GM23248 (cell line): ENCODE measurements around the gene FBXO15. TPM values are rescaled to one million over a fixed set of nuclear protein-coding genes. Genes with fewer than 3 reads are reported as not detected.
A peak's percentile ranks its signal among the peaks of the same experiment; 100 is the strongest.

Source experiments
- DNase-seq: peaks from one replicate; pipeline ENCODE4 v3.0.0-alpha.2; 2015
- H2AFZ ChIP-seq: fragments of 200-600 bp; sonication (generic); 2 replicates; pipeline ENCODE4 v1.6.1; 2016; ENCODE audit warnings: antibody characterized with exemption
- H3F3A ChIP-seq: fragments of 200-600 bp; sonication (generic); 2 replicates; pipeline ENCODE4 v1.6.1; 2016; ENCODE audit warnings: mild to moderate bottlenecking, antibody characterized with exemption, mixed run types; ENCODE audit not compliant: insufficient read depth
- H3K27ac ChIP-seq: fragments of 200-600 bp; sonication (generic); 2 replicates; pipeline ENCODE4 v1.5.1; 2016; ENCODE audit warnings: mild to moderate bottlenecking
- H3K27me3 ChIP-seq: fragments of 200-600 bp; sonication (generic); replicated peaks from 2 replicates; pipeline ENCODE4 v1.6.1; 2016; ENCODE audit warnings: mild to moderate bottlenecking; ENCODE audit not compliant: insufficient read depth
- H3K36me3 ChIP-seq: fragments of 200-600 bp; sonication (generic); 2 replicates; pipeline ENCODE4 v1.6.1; 2016; ENCODE audit warnings: low read depth, mild to moderate bottlenecking
- H3K4me1 ChIP-seq: fragments of 200-600 bp; sonication (generic); 2 replicates; pipeline ENCODE4 v1.6.1; 2016; ENCODE audit warnings: mild to moderate bottlenecking; ENCODE audit not compliant: insufficient read depth
- H3K4me2 ChIP-seq: fragments of 200-600 bp; sonication (generic); one replicate; pipeline ENCODE4 v1.6.1; 2016; ENCODE audit warnings: mild to moderate bottlenecking; ENCODE audit not compliant: unreplicated experiment
- H3K4me3 ChIP-seq: fragments of 200-600 bp; sonication (generic); 2 replicates; pipeline ENCODE4 v1.5.1; 2016; ENCODE audit warnings: mild to moderate bottlenecking
- H3K79me2 ChIP-seq: fragments of 200-600 bp; sonication (generic); 2 replicates; pipeline ENCODE4 v1.6.1; 2016; ENCODE audit warnings: mild to moderate bottlenecking; ENCODE audit not compliant: insufficient read depth
- H3K9ac ChIP-seq: fragments of 200-600 bp; sonication (generic); 2 replicates; pipeline ENCODE4 v1.6.1; 2016; ENCODE audit warnings: mild to moderate bottlenecking
- H3K9me2 ChIP-seq: fragments of 200-600 bp; sonication (generic); 2 replicates; pipeline ENCODE4 v1.6.1; 2016; ENCODE audit warnings: mixed run types, mild to moderate bottlenecking, moderate library complexity; ENCODE audit not compliant: insufficient read depth
- H3K9me3 ChIP-seq: fragments of 200-600 bp; sonication (generic); one replicate; pipeline ENCODE4 v1.6.1; 2017; ENCODE audit warnings: low read depth
- H4K20me1 ChIP-seq: fragments of 200-600 bp; sonication (generic); 2 replicates; pipeline ENCODE4 v1.6.0; 2016; ENCODE audit not compliant: insufficient read depth
- EZH2 ChIP-seq: fragments of 200-600 bp; sonication (generic); IDR thresholded peaks from 2 replicates; pipeline ENCODE4 v1.6.1; 2018; ENCODE audit warnings: antibody characterized with exemption, mild to moderate bottlenecking; ENCODE audit not compliant: insufficient read depth, poor library complexity, severe bottlenecking
- EZH2phosphoT487 ChIP-seq: fragments of 200-600 bp; sonication (generic); IDR thresholded peaks from 2 replicates; pipeline ENCODE4 v1.6.1; 2018; ENCODE audit warnings: antibody characterized with exemption, moderate library complexity, mild to moderate bottlenecking, low read depth; ENCODE audit not compliant: insufficient read depth
- WGBS, 2 experiments: methylation state at CpG; one replicate each; pipeline ENCODE4 v1.1.6; 2015 to 2017; ENCODE audit warnings: low lambda C conversion rate in 2 of 2, low coverage in 1 of 2; ENCODE audit errors: missing lambda C conversion rate in 2 of 2; 5-methylcytosine and 5-hydroxymethylcytosine counted together
- in situ Hi-C: fragments of 300-500 bp; cut with MboI; formaldehyde crosslinking; loops from 2 replicates; pipeline ENCODE4 v1.15.0; 2020
- polyA plus RNA-seq: library from polyadenylated mRNA; unstranded; fragments of >200 nt; fragmentation: Nextera tagmentation; extraction: Ambion mirVana; gene quantifications from 2 replicates; pipeline ENCODE4 v1.2.1, GENCODE V29; 2016
- total RNA-seq: library from RNA; depleted of rRNA; stranded (reverse); fragments of >200 nt; shearing (Covaris generic); gene quantifications from 2 replicates; pipeline ENCODE4 v1.2.3, GENCODE V29; 2014

The FBXO15 gene
- total and polyA plus RNA-seq, 2 experiments from 2014 or later: 0.22 to 1.1 TPM

- Histone ChIP-seq H3K4me3 (no peak overlapping the region), H3F3A (peaks cover 24% of the 10 kb centered on the region), H3K79me2 (no peaks in the 10 kb centered on the region), H3K4me2 (no peak overlapping the region), H3K9me2 (no peaks in the 10 kb centered on the region), H3K27ac (no peak overlapping the region), H2AFZ (no peak overlapping the region), H3K9me3 (no peaks in the 10 kb centered on the region), H4K20me1 (no peaks in the 10 kb centered on the region), H3K36me3 (no peaks in the 10 kb centered on the region), H3K9ac (no peak overlapping the region), H3K4me1 (peaks cover 16% of the 10 kb centered on the region), H3K27me3 (peaks cover 19% of the 10 kb centered on the region; the same call in 1 of the 2 replicates)
- no peak for TF ChIP-seq EZH2
- no peak for TF ChIP-seq EZH2phosphoT487
- WGBS, 2 experiments: 66 to 70% methylated on average over 4 of the region's 4 CpGs
- DNase-seq: peak; percentile 53
- in situ Hi-C loops: loop anchor here (25.0 kb wide), 2 partner anchors 297 to 372 kb away; partner anchors contain the start of gene CNDP2
Observed at GRCh38 chr18:74190086-74190485, 42.5 kb upstream of the FBXO15 start.

GRCh38 chr18:74186661-74187060 lies 39.0 kb upstream of the FBXO15 start:
- peaks cover 24% of the 10 kb centered on the region for H3F3A ChIP-seq
- H3K4me3 ChIP-seq: no peak overlapping the region
- H4K20me1 ChIP-seq: no peaks in the 10 kb centered on the region
- H3K9ac ChIP-seq: no peak overlapping the region
- no peak for DNase-seq
- 69 to 72% methylated on average over 3 of the region's 3 CpGs for WGBS, 2 experiments
- in situ Hi-C loops: loop anchor here (25.0 kb wide), 2 partner anchors 301 to 376 kb away; partner anchors contain the start of gene CNDP2
- H3K9me2 ChIP-seq: no peaks in the 10 kb centered on the region
- H3K4me2 ChIP-seq: no peak overlapping the region
- no peaks in the 10 kb centered on the region for H3K9me3 ChIP-seq
- H3K27ac ChIP-seq: no peak overlapping the region
- no peaks in the 10 kb centered on the region for H3K79me2 ChIP-seq
- H3K36me3 ChIP-seq: no peaks in the 10 kb centered on the region
- no peak overlapping the region for H2AFZ ChIP-seq
- TF ChIP-seq EZH2: no peak
- no peak for TF ChIP-seq EZH2phosphoT487
- peaks cover 19% of the 10 kb centered on the region for H3K27me3 ChIP-seq
- peaks cover 16% of the 10 kb centered on the region for H3K4me1 ChIP-seq

- H3K9me3 ChIP-seq: no peaks in the 10 kb centered on the region
- in situ Hi-C loops: loop anchor here (25.0 kb wide), 2 partner anchors 301 to 376 kb away; partner anchors contain the start of gene CNDP2
- no peak overlapping the region for H3K9ac ChIP-seq
- H3K4me1 ChIP-seq: peaks cover 16% of the 10 kb centered on the region
- no peak for TF ChIP-seq EZH2
- TF ChIP-seq EZH2phosphoT487: no peak
- no peak overlapping the region for H3K4me3 ChIP-seq
- no peak overlapping the region for H3K4me2 ChIP-seq
- no peaks in the 10 kb centered on the region for H3K79me2 ChIP-seq
- peaks cover 23% of the 10 kb centered on the region for H3F3A ChIP-seq
- no peaks in the 10 kb centered on the region for H4K20me1 ChIP-seq
- no peak for DNase-seq
- no peaks in the 10 kb centered on the region for H3K36me3 ChIP-seq
- 52 to 60% methylated on average over 2 of the region's 2 CpGs for WGBS, 2 experiments
- H3K27ac ChIP-seq: no peak overlapping the region
- peaks cover 27% of the 10 kb centered on the region for H3K27me3 ChIP-seq
- H3K9me2 ChIP-seq: no peaks in the 10 kb centered on the region
- no peak overlapping the region for H2AFZ ChIP-seq
Observed at GRCh38 chr18:74185860-74186259, 38.2 kb upstream of the FBXO15 start.

GRCh38 chr18:74184875-74185274 lies 37.2 kb upstream of the FBXO15 start:
- Histone ChIP-seq H3F3A (peaks cover 13% of the 10 kb centered on the region), H2AFZ (no peak overlapping the region), H3K36me3 (no peaks in the 10 kb centered on the region), H3K9me2 (no peaks in the 10 kb centered on the region), H3K9ac (no peak overlapping the region), H4K20me1 (no peaks in the 10 kb centered on the region), H3K27ac (no peak overlapping the region), H3K27me3 (peaks cover 35% of the 10 kb centered on the region), H3K4me3 (no peak overlapping the region), H3K4me2 (no peak overlapping the region), H3K9me3 (no peaks in the 10 kb centered on the region), H3K4me1 (peaks cover 10% of the 10 kb centered on the region), H3K79me2 (no peaks in the 10 kb centered on the region)
- TF ChIP-seq EZH2 (no peak), EZH2phosphoT487 (no peak)
- WGBS, 2 experiments: 60 to 68% methylated on average over 3 of the region's 3 CpGs
- in situ Hi-C loops: loop anchor here (25.0 kb wide), 2 partner anchors 302 to 377 kb away; partner anchors contain the start of gene CNDP2
- DNase-seq: no peak

GRCh38 chr18:74183130-74183529 lies 35.5 kb upstream of the FBXO15 start:
- no peaks in the 10 kb centered on the region for H3K9me3 ChIP-seq
- H3K4me3 ChIP-seq: no peak overlapping the region
- H3F3A ChIP-seq: no peaks in the 10 kb centered on the region
- DNase-seq: no peak
- H3K27me3 ChIP-seq: peaks cover 35% of the 10 kb centered on the region
- H3K79me2 ChIP-seq: no peaks in the 10 kb centered on the region
- no peaks in the 10 kb centered on the region for H3K36me3 ChIP-seq
- in situ Hi-C loops: loop anchor here (25.0 kb wide), 2 partner anchors 304 to 379 kb away; partner anchors contain the start of gene CNDP2
- H2AFZ ChIP-seq: no peak overlapping the region
- no peaks in the 10 kb centered on the region for H3K9me2 ChIP-seq
- H4K20me1 ChIP-seq: no peaks in the 10 kb centered on the region
- 43 to 100% methylated on average over 2 to 3 of the region's 3 CpGs for WGBS, 2 experiments
- H3K4me1 ChIP-seq: no peaks in the 10 kb centered on the region
- no peak for TF ChIP-seq EZH2
- TF ChIP-seq EZH2phosphoT487: no peak
- H3K27ac ChIP-seq: no peak overlapping the region
- H3K9ac ChIP-seq: no peak overlapping the region
- H3K4me2 ChIP-seq: no peak overlapping the region
